SK-N-SH (cell line): ENCODE results near the gene SEMA4B.

ENCODE experiments used
- CTCF ChIP-seq: fragments of 200-600 bp; sonication (generic); IDR thresholded peaks from 2 replicates; pipeline ENCODE4 v1.6.1; 2017; ENCODE audit warnings: antibody characterized with exemption, mild to moderate bottlenecking, moderate library complexity
- EP300 ChIP-seq, 2 experiments: IDR thresholded peaks; 2 replicates each; pipeline versions ENCODE4 v1.4.0 to v1.6.1; 2012; ENCODE audit warnings: borderline replicate concordance in 1 of 2, low read depth in 1 of 2, low read length in 1 of 2
- FOXM1 ChIP-seq: IDR thresholded peaks from 2 replicates; pipeline ENCODE4 v1.4.0; 2012; ENCODE audit warnings: low read depth, mild to moderate bottlenecking
- GABPA ChIP-seq: IDR thresholded peaks from 2 replicates; pipeline ENCODE4 v1.4.0; 2012; ENCODE audit warnings: low read depth, mild to moderate bottlenecking
- JUND ChIP-seq: IDR thresholded peaks from 2 replicates; pipeline ENCODE4 v1.4.0; 2012
- MAX ChIP-seq: IDR thresholded peaks from 2 replicates; pipeline ENCODE4 v1.4.0; 2012; ENCODE audit warnings: low read depth
- RAD21 ChIP-seq: IDR thresholded peaks from 2 replicates; pipeline ENCODE4 v1.6.1; 2012; ENCODE audit warnings: mild to moderate bottlenecking, low read length
- RCOR1 ChIP-seq: fragments of 150-350 bp; IDR thresholded peaks from 2 replicates; pipeline ENCODE4 v1.6.1; 2017; ENCODE audit warnings: antibody characterized with exemption, low read length
- REST ChIP-seq: IDR thresholded peaks from 2 replicates; pipeline ENCODE4 v1.6.1; 2012; ENCODE audit warnings: mild to moderate bottlenecking, low read depth, low read length, moderate library complexity
- RFX5 ChIP-seq: IDR thresholded peaks from 2 replicates; pipeline ENCODE4 v1.6.1; 2012; ENCODE audit warnings: mild to moderate bottlenecking, improper control_type of control experiment, low read length
- TAF1 ChIP-seq: IDR thresholded peaks from 2 replicates; pipeline ENCODE4 v1.6.1; 2012; ENCODE audit warnings: low read depth, mild to moderate bottlenecking, low read length, moderate library complexity, borderline replicate concordance
- YY1 ChIP-seq: IDR thresholded peaks from 2 replicates; pipeline ENCODE4 v1.4.0; 2012; ENCODE audit warnings: low read depth, mild to moderate bottlenecking

GRCh38 chr15:90202929-90203328, 1.8 kb downstream of the SEMA4B start:
- TF ChIP-seq EP300 (IDR thresholded peaks at IDR 0.05; ENCODE audit: borderline replicate concordance in 1 of 2, low read depth in 1 of 2, low read length in 1 of 2) (no peak), CTCF (no peak), RFX5 (no peak), TAF1 (no peak), RCOR1 (no peak), RAD21 (no peak), MAX (no peak), FOXM1 (no peak), JUND (no peak), GABPA (no peak), REST (no peak), YY1 (no peak)
